G401 (cell line): ENCODE measurements around the gene RWDD4. TPM values are rescaled to one million over a fixed set of nuclear protein-coding genes. Genes with fewer than 3 reads are reported as not detected.

Experiments
- DNase-seq: peaks from one replicate; pipeline ENCODE4 v3.0.0-alpha.2; 2015; ENCODE audit warnings: low spot score
- in situ Hi-C: cut with HindIII; loops from 2 replicates; pipeline ENCODE4 v1.10.0; 2016; ENCODE audit warnings: low sequenced_read_pairs, mixed read lengths
- total RNA-seq: library from RNA; depleted of rRNA; stranded (reverse); fragments of >200 nt; shearing (Covaris generic); gene quantifications from 2 replicates; pipeline ENCODE4 v1.2.3, GENCODE V29; 2014; rRNA removed

Gene RWDD4
- total RNA-seq, 1 experiment from 2014 or later: 44.5 TPM

GRCh38 chr4:183610033-183610432 lies 49.0 kb downstream of the RWDD4 start:
- no peak for DNase-seq
- in situ Hi-C loops: no loop called here

GRCh38 chr4:183609151-183609550 lies 49.8 kb downstream of the RWDD4 start:
- in situ Hi-C loops: no loop called here
- no peak for DNase-seq

GRCh38 chr4:183607894-183608293 lies 51.1 kb downstream of the RWDD4 start:
- no peak for DNase-seq
- in situ Hi-C loops: no loop called here

GRCh38 chr4:183602557-183603027 lies 56.4 kb downstream of the RWDD4 start:
- DNase-seq: peak; percentile 31
- in situ Hi-C loops: no loop called here

- DNase-seq: peak; percentile 83
- in situ Hi-C loops: no loop called here
Measured at GRCh38 chr4:183601381-183601780, 57.6 kb downstream of the RWDD4 start.

- in situ Hi-C loops: no loop called here
- peak; percentile 9 for DNase-seq
Measured at GRCh38 chr4:183600189-183600685, 58.7 kb downstream of the RWDD4 start.

- no peak for DNase-seq
- in situ Hi-C loops: no loop called here
Measured at GRCh38 chr4:183599690-183600089, 59.3 kb downstream of the RWDD4 start.

GRCh38 chr4:183599284-183599683 lies 59.7 kb downstream of the RWDD4 start:
- no peak for DNase-seq
- in situ Hi-C loops: no loop called here

GRCh38 chr4:183596067-183596757 lies 62.8 kb downstream of the RWDD4 start:
- DNase-seq: no peak
- in situ Hi-C loops: no loop called here

GRCh38 chr4:183594823-183595222 lies 64.2 kb downstream of the RWDD4 start:
- DNase-seq: no peak
- in situ Hi-C loops: no loop called here

- DNase-seq: no peak
- in situ Hi-C loops: no loop called here
Measured at GRCh38 chr4:183591301-183591700, 67.7 kb downstream of the RWDD4 start.

Other genes starting within 250 kb of the RWDD4 start
- 14.0 and 20.7 TPM in 2 replicates for gene CDKN2AIP, start 214.5 kb downstream of the RWDD4 start, total RNA-seq
- 17.7 and 43.6 TPM in 2 replicates for gene ING2, start 154.1 kb downstream of the RWDD4 start, total RNA-seq
- 35.6 and 50.2 TPM in 2 replicates for gene TRAPPC11, start 108 bp upstream of the RWDD4 start, total RNA-seq
- 0.06 TPM in 1 of 2 replicates, not detected in the other for gene STOX2, start 246.1 kb upstream of the RWDD4 start, total RNA-seq